Glutamatergic neuron (in vitro differentiated cells): ENCODE results near the gene ZBTB2. TPM values are rescaled to one million over a fixed set of nuclear protein-coding genes. Genes with fewer than 3 reads are reported as not detected.

ENCODE experiments used
- DNase-seq: peaks from one replicate; pipeline ENCODE4 v3.0.0; 2022
- H3K27ac Mint-ChIP-seq: one replicate; pipeline ENCODE4 v1.8.0; 2020; ENCODE audit warnings: mild to moderate bottlenecking, mixed read lengths, inconsistent platforms; ENCODE audit not compliant: unreplicated experiment
- H3K27me3 Mint-ChIP-seq: one replicate; pipeline ENCODE4 v1.8.0; 2020; ENCODE audit warnings: mild to moderate bottlenecking, moderate library complexity, mixed read lengths, inconsistent platforms; ENCODE audit not compliant: unreplicated experiment
- H3K36me3 Mint-ChIP-seq: one replicate; pipeline ENCODE4 v1.8.0; 2020; ENCODE audit warnings: mild to moderate bottlenecking, mixed read lengths, inconsistent platforms; ENCODE audit not compliant: unreplicated experiment
- H3K4me1 Mint-ChIP-seq: one replicate; pipeline ENCODE4 v1.8.0; 2020; ENCODE audit warnings: mild to moderate bottlenecking, low read depth, mixed read lengths, inconsistent platforms; ENCODE audit not compliant: unreplicated experiment
- H3K4me3 Mint-ChIP-seq: one replicate; pipeline ENCODE4 v1.8.0; 2020; ENCODE audit warnings: mild to moderate bottlenecking, mixed read lengths, inconsistent platforms; ENCODE audit not compliant: unreplicated experiment
- H3K9me3 Mint-ChIP-seq: one replicate; pipeline ENCODE4 v1.8.0; 2020; ENCODE audit warnings: mild to moderate bottlenecking, moderate library complexity, mixed read lengths, inconsistent platforms; ENCODE audit not compliant: unreplicated experiment
- total RNA-seq: library from RNA; stranded (reverse); fragmentation: NEBNext Ultra II Directional; extraction: Animal tissue kit (Norgen Biotek cat#: 25700); gene quantifications from one replicate; pipeline ENCODE4 v1.2.1, GENCODE V29; 2021; ENCODE audit not compliant: unreplicated experiment
- TF ChIP-seq, protein P1 (sequence below): fragments of 200-600 bp; sonication (generic); IDR thresholded peaks from one replicate; pipeline ENCODE4 v1.5.0; 2021; ENCODE audit not compliant: partially characterized antibody, unreplicated experiment

Gene ZBTB2
- total RNA-seq, 1 donor from 2014 or later, result 6.7 TPM

- Mint-ChIP-seq H3K27me3 (no peaks in the 10 kb centered on the region), H3K4me3 (no peak overlapping the region), H3K27ac (no peak overlapping the region), H3K4me1 (peaks cover 10% of the 10 kb centered on the region), H3K36me3 (no peaks in the 10 kb centered on the region), H3K9me3 (no peaks in the 10 kb centered on the region)
- TF ChIP-seq, protein P1, sequence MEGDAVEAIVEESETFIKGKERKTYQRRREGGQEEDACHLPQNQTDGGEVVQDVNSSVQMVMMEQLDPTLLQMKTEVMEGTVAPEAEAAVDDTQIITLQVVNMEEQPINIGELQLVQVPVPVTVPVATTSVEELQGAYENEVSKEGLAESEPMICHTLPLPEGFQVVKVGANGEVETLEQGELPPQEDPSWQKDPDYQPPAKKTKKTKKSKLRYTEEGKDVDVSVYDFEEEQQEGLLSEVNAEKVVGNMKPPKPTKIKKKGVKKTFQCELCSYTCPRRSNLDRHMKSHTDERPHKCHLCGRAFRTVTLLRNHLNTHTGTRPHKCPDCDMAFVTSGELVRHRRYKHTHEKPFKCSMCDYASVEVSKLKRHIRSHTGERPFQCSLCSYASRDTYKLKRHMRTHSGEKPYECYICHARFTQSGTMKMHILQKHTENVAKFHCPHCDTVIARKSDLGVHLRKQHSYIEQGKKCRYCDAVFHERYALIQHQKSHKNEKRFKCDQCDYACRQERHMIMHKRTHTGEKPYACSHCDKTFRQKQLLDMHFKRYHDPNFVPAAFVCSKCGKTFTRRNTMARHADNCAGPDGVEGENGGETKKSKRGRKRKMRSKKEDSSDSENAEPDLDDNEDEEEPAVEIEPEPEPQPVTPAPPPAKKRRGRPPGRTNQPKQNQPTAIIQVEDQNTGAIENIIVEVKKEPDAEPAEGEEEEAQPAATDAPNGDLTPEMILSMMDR, result no peak
- no peak for DNase-seq
Measured at GRCh38 chr6:151436802-151437201, 45.4 kb upstream of the ZBTB2 start.

DNA sequence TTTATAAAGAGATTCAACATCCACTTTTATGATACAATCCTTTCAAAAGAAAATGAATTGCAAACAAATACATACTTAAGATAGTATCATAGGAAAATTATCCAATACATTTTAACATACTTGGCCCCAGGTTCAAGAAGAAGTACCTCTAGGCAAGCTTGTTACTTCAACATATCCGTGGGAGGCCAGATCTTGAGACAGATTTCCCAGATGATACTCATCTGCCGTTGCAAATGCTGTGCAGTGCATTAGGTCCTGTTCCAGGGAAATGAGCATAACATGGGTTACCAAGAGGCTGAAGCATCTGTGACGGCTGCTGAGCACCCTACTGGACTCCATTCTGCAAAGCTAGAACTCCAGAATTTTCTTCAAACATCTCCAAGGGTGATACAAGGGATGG lies 44.9 kb upstream of the ZBTB2 start:
- TF ChIP-seq, protein P1, result no peak
- no peak overlapping the region for H3K4me3 Mint-ChIP-seq

GRCh38 chr6:151434369-151434768 lies 43.0 kb upstream of the ZBTB2 start:
- Mint-ChIP-seq H3K4me1 (peaks cover 10% of the 10 kb centered on the region), H3K4me3 (no peak overlapping the region), H3K9me3 (no peaks in the 10 kb centered on the region), H3K36me3 (peaks cover 5% of the 10 kb centered on the region), H3K27me3 (no peaks in the 10 kb centered on the region), H3K27ac (no peak overlapping the region)
- TF ChIP-seq, protein P1, result no peak
- no peak for DNase-seq

More for the DNA sequence above, 44.9 kb upstream of the ZBTB2 start:
- no peaks in the 10 kb centered on the region for H3K27me3 Mint-ChIP-seq
- no peak for DNase-seq
- no peaks in the 10 kb centered on the region for H3K9me3 Mint-ChIP-seq
- H3K36me3 Mint-ChIP-seq, result peaks cover under 1% of the 10 kb centered on the region
- no peak overlapping the region for H3K27ac Mint-ChIP-seq
- H3K4me1 Mint-ChIP-seq, result peaks cover 10% of the 10 kb centered on the region

DNA sequence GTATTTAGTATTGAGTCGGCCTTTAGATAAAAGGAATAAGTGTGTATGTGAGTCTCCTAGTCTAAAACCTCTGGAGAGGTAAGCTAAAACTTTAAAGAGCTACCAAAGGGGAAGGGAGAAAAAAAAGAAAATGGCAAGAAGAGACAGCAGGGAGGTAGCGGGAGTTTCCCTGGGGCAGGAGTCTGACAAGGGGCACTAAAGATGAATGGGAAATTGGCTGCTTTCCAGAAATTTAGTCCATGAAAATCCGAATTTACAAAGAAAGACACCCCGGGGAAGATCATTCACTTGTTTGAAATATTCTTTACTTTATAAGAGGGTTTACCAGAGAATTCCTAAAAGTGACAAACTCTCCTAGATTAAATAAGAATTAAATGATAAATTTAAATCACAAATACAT lies 41.3 kb upstream of the ZBTB2 start:
- Mint-ChIP-seq H3K27me3 (no peaks in the 10 kb centered on the region), H3K27ac (no peak overlapping the region), H3K36me3 (peaks cover 5% of the 10 kb centered on the region)

DNA sequence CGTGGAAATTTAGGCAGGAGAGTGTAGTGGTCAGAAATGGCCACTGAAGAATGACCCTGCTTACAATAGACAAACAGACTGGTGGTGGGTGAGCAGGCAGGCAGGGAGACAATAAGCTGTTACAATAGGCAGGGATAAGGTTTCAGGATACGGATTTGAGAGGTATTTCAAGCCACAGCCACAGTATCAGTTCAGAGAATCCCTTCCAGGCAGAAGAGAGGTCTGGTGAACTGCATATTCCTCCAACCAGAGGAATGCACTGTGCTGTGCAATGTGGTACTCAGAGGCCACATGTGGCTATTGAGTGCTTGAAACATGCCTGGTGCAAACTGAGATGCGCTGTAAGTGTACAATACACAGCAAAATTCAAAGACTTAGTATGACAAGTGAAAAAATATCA lies 40.0 kb upstream of the ZBTB2 start:
- H3K4me3 Mint-ChIP-seq, result no peak overlapping the region
- TF ChIP-seq, protein P1, result no peak
- no peaks in the 10 kb centered on the region for H3K27me3 Mint-ChIP-seq
- H3K4me1 Mint-ChIP-seq, result peaks cover 2% of the 10 kb centered on the region
- DNase-seq, result no peak
- no peaks in the 10 kb centered on the region for H3K9me3 Mint-ChIP-seq
- H3K36me3 Mint-ChIP-seq, result peaks cover 5% of the 10 kb centered on the region
- H3K27ac Mint-ChIP-seq, result no peak overlapping the region

More for the DNA sequence above, 41.3 kb upstream of the ZBTB2 start:
- H3K9me3 Mint-ChIP-seq, result no peaks in the 10 kb centered on the region
- H3K4me3 Mint-ChIP-seq, result no peak overlapping the region
- TF ChIP-seq, protein P1, result no peak
- H3K4me1 Mint-ChIP-seq, result peaks cover 8% of the 10 kb centered on the region
- no peak for DNase-seq
